HG03521 (cell line): ENCODE data around the gene PCDHB5.
"Not testable (repeated sequence)": the region's sequence is repeated elsewhere in the genome, so short reads cannot be mapped to it uniquely, and the experiment has no call there.

ENCODE experiments used
- ATAC-seq: cut with Tn5 transposase; IDR thresholded peaks from one replicate; pipeline ENCODE4 v1.9.1; 2021; ENCODE audit warnings: mild to moderate bottlenecking, moderate library complexity; ENCODE audit not compliant: unreplicated experiment

Gene PCDHB5

GRCh38 chr5:141135030-141135717, at the start of gene PCDHB5:
TSS of gene PCDHB5 (plus strand) at chr5:141135206. CDS start at chr5:141135435, 229 bp downstream.
- ATAC-seq: no peak

GRCh38 chr5:141094481-141095262, 40.3 kb upstream of the PCDHB5 start, which contains the start of gene PCDHB2:
TSS of gene PCDHB2 (plus strand) at chr5:141094615. CDS start at chr5:141094791, 176 bp downstream.
- ATAC-seq: no peak

GRCh38 chr5:141095263-141095641, 39.8 kb upstream of the PCDHB5 start:
- ATAC-seq: no peak

GRCh38 chr5:141096181-141096580, 38.8 kb upstream of the PCDHB5 start:
- ATAC-seq: not testable (repeated sequence)

GRCh38 chr5:141096586-141096985, 38.4 kb upstream of the PCDHB5 start:
- ATAC-seq: not testable (repeated sequence)

- ATAC-seq: no peak
These were observed 34.7 kb upstream of the PCDHB5 start, which contains the start of gene PCDHB3 for GRCh38 chr5:141100243-141100805. TSS of gene PCDHB3 (plus strand) at chr5:141100473. CDS start at chr5:141100650, 177 bp downstream.

- no peak for ATAC-seq
These were observed 33.9 kb upstream of the PCDHB5 start for GRCh38 chr5:141101059-141101458.

- ATAC-seq: not testable (repeated sequence)
These were observed 32.9 kb upstream of the PCDHB5 start for GRCh38 chr5:141102070-141102469.

GRCh38 chr5:141102471-141102870, 32.5 kb upstream of the PCDHB5 start:
- ATAC-seq: not testable (repeated sequence)

GRCh38 chr5:141105350-141105749, 29.7 kb upstream of the PCDHB5 start:
- no peak for ATAC-seq

- ATAC-seq: no peak
These were observed 15.8 kb upstream of the PCDHB5 start for GRCh38 chr5:141119250-141119649.

- no peak for ATAC-seq
These were observed 13.4 kb upstream of the PCDHB5 start, which contains the start of gene PCDHB4 for GRCh38 chr5:141121563-141121962. TSS of gene PCDHB4 (plus strand) at chr5:141121818. CDS start at chr5:141121999, 181 bp downstream.

GRCh38 chr5:141121985-141122384, 13.0 kb upstream of the PCDHB5 start:
- no peak for ATAC-seq

- ATAC-seq: not testable (repeated sequence)
These were observed 11.4 kb upstream of the PCDHB5 start for GRCh38 chr5:141123396-141124135.

- ATAC-seq: no peak
These were observed 7.7 kb upstream of the PCDHB5 start for GRCh38 chr5:141127305-141127704.

- no peak for ATAC-seq
These were observed 786 bp downstream of the PCDHB5 start for GRCh38 chr5:141135718-141136266.

- ATAC-seq: not testable (repeated sequence)
These were observed 2.3 kb downstream of the PCDHB5 start for GRCh38 chr5:141137346-141137745.

GRCh38 chr5:141149812-141150211, 14.8 kb downstream of the PCDHB5 start, which contains the start of gene PCDHB6:
TSS of gene PCDHB6 (plus strand) at chr5:141150057. CDS start at chr5:141150258, 201 bp downstream.
- no peak for ATAC-seq

GRCh38 chr5:141150224-141150992, 15.4 kb downstream of the PCDHB5 start:
- ATAC-seq: no peak

GRCh38 chr5:141150993-141151325, 16.0 kb downstream of the PCDHB5 start:
- no peak for ATAC-seq
